A673 (cell line): ENCODE data around the gene CRYGN. TPM values are rescaled to one million over a fixed set of nuclear protein-coding genes. Genes with fewer than 3 reads are reported as not detected.

Source experiments
- BruUV-seq: library from RNA; stranded (reverse); fragments of 400-500 nt; replicated peaks from 2 replicates; lab custom pipeline; 2021; lab: Mats Ljungman, UMichigan
- CTCF ChIA-PET: fragments of 300-600 bp; sonication (Branson Sonifier 250); formaldehyde crosslinking; loops from one replicate; lab custom pipeline; 2022; ENCODE audit warnings: antibody characterized with exemption; lab: Charles Lee
- POLR2A ChIA-PET: fragments of 300-600 bp; sonication (Branson Sonifier 250); formaldehyde crosslinking; loops from one replicate; lab custom pipeline; 2022; ENCODE audit warnings: antibody characterized with exemption; ENCODE audit not compliant: low non-redundant PET; lab: Charles Lee
- DNase-seq: peaks from one replicate; pipeline ENCODE4 v3.0.0-alpha.2; 2015; ENCODE audit warnings: low spot score
- H3K27ac ChIP-seq: fragments of 200-600 bp; sonication (generic); 2 replicates; pipeline ENCODE4 v1.5.1; 2016; ENCODE audit warnings: mixed run types, low read depth, mild to moderate bottlenecking, mixed read lengths, antibody characterized with exemption, low read length; ENCODE audit not compliant: poor library complexity, severe bottlenecking
- H3K27me3 ChIP-seq: fragments of 200-600 bp; sonication (generic); replicated peaks from 2 replicates; pipeline ENCODE4 v1.6.1; 2017; ENCODE audit warnings: mixed run types, low read depth, mild to moderate bottlenecking, mixed read lengths, antibody characterized with exemption, low read length; ENCODE audit not compliant: insufficient read depth, poor library complexity
- H3K36me3 ChIP-seq: fragments of 200-600 bp; sonication (generic); 2 replicates; pipeline ENCODE4 v1.6.1; 2016; ENCODE audit warnings: mixed run types, mild to moderate bottlenecking, mixed read lengths, antibody characterized with exemption, low read length; ENCODE audit not compliant: insufficient read depth, poor library complexity, severe bottlenecking
- H3K4me1 ChIP-seq: fragments of 200-600 bp; sonication (generic); 2 replicates; pipeline ENCODE4 v1.6.1; 2017; ENCODE audit warnings: mixed run types, mild to moderate bottlenecking, mixed read lengths, antibody characterized with exemption, low read length; ENCODE audit not compliant: insufficient read depth, poor library complexity, severe bottlenecking
- H3K4me3 ChIP-seq: fragments of 200-600 bp; sonication (generic); 2 replicates; pipeline ENCODE4 v1.5.1; 2016; ENCODE audit warnings: low read depth, mixed run types, mild to moderate bottlenecking, mixed read lengths, low read length; ENCODE audit not compliant: poor library complexity, severe bottlenecking
- H3K9me3 ChIP-seq: fragments of 200-600 bp; sonication (generic); 2 replicates; pipeline ENCODE4 v1.6.1; 2016; ENCODE audit warnings: mixed run types, low read depth, mild to moderate bottlenecking, mixed read lengths, antibody characterized with exemption, low read length; ENCODE audit not compliant: poor library complexity, severe bottlenecking
- EZH2 ChIP-seq: fragments of 200-600 bp; sonication (generic); IDR thresholded peaks from 2 replicates; pipeline ENCODE4 v1.6.1; 2017; ENCODE audit warnings: borderline replicate concordance, low read depth, mild to moderate bottlenecking, mixed read lengths, antibody characterized with exemption, low read length; ENCODE audit not compliant: poor library complexity, severe bottlenecking
- intact Hi-C: fragments of 100-400 bp; cut with micrococcal nuclease; formaldehyde crosslinking; loops from one replicate; pipeline ENCODE4 v1.10.0; 2022; ENCODE audit not compliant: unreplicated experiment
- total RNA-seq: library from RNA; stranded (reverse); gene quantifications from 2 replicates; pipeline ENCODE4 v1.2.3, GENCODE V29; 2021
- TF ChIP-seq, protein P1 (sequence below): fragments of 300-800, 200-600 bp; sonication (generic); conservative IDR thresholded peaks from 2 replicates; pipeline ENCODE4 v1.5.1; 2017; ENCODE audit warnings: low read depth, mild to moderate bottlenecking, antibody characterized with exemption, low read length, moderate library complexity, mixed read lengths

The CRYGN gene
- total RNA-seq, 1 experiment from 2014 or later: 0.13 TPM

DNA sequence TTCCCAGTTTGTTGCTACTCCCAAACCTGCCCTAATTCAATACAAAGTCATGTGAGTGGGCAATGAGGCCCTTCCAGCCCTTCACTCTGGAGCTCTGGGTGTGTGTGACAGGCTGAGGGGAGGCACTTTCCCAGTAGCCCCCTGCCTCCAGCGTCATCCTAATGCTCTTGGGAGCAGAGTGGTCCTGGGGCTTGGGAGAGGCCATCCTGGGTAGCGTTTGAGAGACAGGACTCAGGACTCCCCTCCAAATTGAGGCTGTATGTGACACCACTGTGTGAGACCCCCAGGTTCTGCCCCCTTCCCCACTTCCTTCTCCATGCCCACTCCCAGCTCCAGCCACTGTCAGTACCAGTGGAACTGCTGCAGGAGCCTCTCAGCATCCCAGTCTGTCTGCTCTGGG lies 6.5 kb upstream of the CRYGN start:
- H3K4me3 ChIP-seq: no peak overlapping the region
- no TSS peak for BruUV-seq
- no peak for TF ChIP-seq EZH2
- TF ChIP-seq, protein P1, sequence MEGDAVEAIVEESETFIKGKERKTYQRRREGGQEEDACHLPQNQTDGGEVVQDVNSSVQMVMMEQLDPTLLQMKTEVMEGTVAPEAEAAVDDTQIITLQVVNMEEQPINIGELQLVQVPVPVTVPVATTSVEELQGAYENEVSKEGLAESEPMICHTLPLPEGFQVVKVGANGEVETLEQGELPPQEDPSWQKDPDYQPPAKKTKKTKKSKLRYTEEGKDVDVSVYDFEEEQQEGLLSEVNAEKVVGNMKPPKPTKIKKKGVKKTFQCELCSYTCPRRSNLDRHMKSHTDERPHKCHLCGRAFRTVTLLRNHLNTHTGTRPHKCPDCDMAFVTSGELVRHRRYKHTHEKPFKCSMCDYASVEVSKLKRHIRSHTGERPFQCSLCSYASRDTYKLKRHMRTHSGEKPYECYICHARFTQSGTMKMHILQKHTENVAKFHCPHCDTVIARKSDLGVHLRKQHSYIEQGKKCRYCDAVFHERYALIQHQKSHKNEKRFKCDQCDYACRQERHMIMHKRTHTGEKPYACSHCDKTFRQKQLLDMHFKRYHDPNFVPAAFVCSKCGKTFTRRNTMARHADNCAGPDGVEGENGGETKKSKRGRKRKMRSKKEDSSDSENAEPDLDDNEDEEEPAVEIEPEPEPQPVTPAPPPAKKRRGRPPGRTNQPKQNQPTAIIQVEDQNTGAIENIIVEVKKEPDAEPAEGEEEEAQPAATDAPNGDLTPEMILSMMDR: no peak
- intact Hi-C loops: loop anchor here (5.0 kb wide), 1 partner anchor 129 kb away; no protein-coding TSS in a partner anchor
- no peaks in the 10 kb centered on the region for H3K27me3 ChIP-seq
- ChIA-PET POLR2A (no interaction called here), CTCF (no interaction called here)
- peaks cover 4% of the 10 kb centered on the region for H3K4me1 ChIP-seq
- H3K27ac ChIP-seq: no peak overlapping the region
- H3K36me3 ChIP-seq: no peaks in the 10 kb centered on the region
- no peaks in the 10 kb centered on the region for H3K9me3 ChIP-seq
- DNase-seq: no peak

DNA sequence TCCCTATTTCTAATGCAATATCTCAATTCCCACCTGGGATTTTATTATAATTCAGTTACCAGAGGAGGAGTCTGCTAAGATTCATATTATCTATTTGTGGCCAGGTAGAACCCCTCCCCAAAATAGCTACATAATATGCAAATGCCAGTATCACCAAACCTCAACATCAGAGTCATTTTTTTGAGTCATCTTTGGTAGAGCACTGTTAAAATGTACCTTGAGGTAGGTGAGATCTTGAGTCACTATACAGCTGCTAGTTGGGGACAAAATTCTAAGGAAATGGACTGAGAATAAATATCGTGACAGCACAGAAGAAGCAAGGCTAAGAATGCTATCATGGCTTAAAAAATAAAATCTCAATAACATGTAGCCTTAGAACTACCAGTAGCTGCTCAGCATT lies 4.7 kb upstream of the CRYGN start:
- POLR2A ChIA-PET: no interaction called here
- no TSS peak for BruUV-seq
- no peak overlapping the region for H3K27ac ChIP-seq
- H3K27me3 ChIP-seq: peaks cover under 1% of the 10 kb centered on the region
- intact Hi-C loops: loop anchor here (5.0 kb wide), 1 partner anchor 127 kb away; no protein-coding TSS in a partner anchor
- peaks cover 4% of the 10 kb centered on the region for H3K4me1 ChIP-seq
- H3K9me3 ChIP-seq: no peaks in the 10 kb centered on the region
- CTCF ChIA-PET: no interaction called here
- TF ChIP-seq, protein P1: no peak
- TF ChIP-seq EZH2: no peak
- no peaks in the 10 kb centered on the region for H3K36me3 ChIP-seq
- H3K4me3 ChIP-seq: no peak overlapping the region
- no peak for DNase-seq

DNA sequence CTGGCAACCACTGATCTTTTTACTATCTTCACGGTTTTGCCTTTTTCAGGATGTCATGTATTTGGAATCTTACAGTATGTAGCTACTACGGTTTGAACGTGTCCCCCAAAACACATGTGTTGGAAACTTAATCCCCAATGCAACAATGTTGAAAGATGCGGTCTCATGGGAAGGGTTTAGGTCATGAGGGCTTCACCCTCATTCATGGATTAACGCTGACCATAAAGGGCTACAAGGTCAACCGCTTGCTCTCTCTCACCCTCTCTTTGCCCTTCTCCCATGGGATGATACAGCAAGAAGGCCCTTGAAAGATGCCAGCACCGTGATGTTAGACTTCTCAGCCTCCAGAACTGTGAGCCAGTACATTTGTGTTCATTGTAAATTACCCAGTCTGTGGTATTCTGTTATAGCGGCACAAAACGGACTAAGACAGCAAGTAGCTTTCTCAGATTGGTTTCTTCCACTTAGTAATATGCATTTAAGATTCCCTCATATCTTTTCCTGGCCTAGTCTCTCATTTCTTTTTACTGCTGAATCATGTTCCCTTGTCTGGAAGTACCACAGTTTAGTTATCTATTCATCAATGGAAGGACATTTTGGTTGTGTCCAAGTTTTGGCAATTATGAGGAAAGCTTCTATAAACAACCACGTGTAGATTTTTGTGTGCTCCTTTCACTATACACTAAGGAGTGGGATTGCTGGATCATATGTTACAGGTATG lies 3.0 kb upstream of the CRYGN start:
- Histone ChIP-seq H3K27me3 (peaks cover 2% of the 10 kb centered on the region), H3K27ac (no peak overlapping the region), H3K36me3 (no peaks in the 10 kb centered on the region), H3K4me3 (no peak overlapping the region), H3K4me1 (peaks cover under 1% of the 10 kb centered on the region), H3K9me3 (no peaks in the 10 kb centered on the region)
- DNase-seq: no peak
- ChIA-PET POLR2A (no interaction called here), CTCF (no interaction called here)
- BruUV-seq: no TSS peak
- intact Hi-C loops: no loop called here
- TF ChIP-seq EZH2: no peak
- TF ChIP-seq, protein P1: no peak
